Cerebellar cortex (tissue), 1 donor: ENCODE data around the gene MTCH1.

Experiments used
- DNase-seq: peaks from one replicate; pipeline ENCODE4 v3.0.0-alpha.2; 2015; ENCODE audit warnings: low spot score

Gene MTCH1

GRCh38 chr6:36926708-36927513 is 59.1 kb downstream of the MTCH1 start:
- no peak for DNase-seq

- DNase-seq = no peak
Measured at GRCh38 chr6:36925809-36926208, 60.2 kb downstream of the MTCH1 start.

GRCh38 chr6:36924778-36925374 is 61.1 kb downstream of the MTCH1 start:
- DNase-seq = no peak

- DNase-seq = no peak
Measured at GRCh38 chr6:36924131-36924530, 61.9 kb downstream of the MTCH1 start.

- DNase-seq = no peak
Measured at GRCh38 chr6:36920546-36920945, 65.5 kb downstream of the MTCH1 start.

- DNase-seq = no peak
Measured at GRCh38 chr6:36920049-36920448, 65.9 kb downstream of the MTCH1 start.
